ENCODE measurements around the gene HES4.
"Not testable (repeated sequence)": the region's sequence is repeated elsewhere in the genome, so short reads cannot be mapped to it uniquely, and the experiment has no call there.

Gene HES4

GRCh38 chr1:1033009-1033587, 33.2 kb upstream of the HES4 start:
- DNase-seq = no peak

- DNase-seq = no peak
These were observed 32.5 kb upstream of the HES4 start for GRCh38 chr1:1032424-1032823.

- no peak for DNase-seq
These were observed 31.9 kb upstream of the HES4 start for GRCh38 chr1:1031659-1032235.

GRCh38 chr1:1030867-1031658, 31.2 kb upstream of the HES4 start:
- DNase-seq = not testable (repeated sequence)

DNA sequence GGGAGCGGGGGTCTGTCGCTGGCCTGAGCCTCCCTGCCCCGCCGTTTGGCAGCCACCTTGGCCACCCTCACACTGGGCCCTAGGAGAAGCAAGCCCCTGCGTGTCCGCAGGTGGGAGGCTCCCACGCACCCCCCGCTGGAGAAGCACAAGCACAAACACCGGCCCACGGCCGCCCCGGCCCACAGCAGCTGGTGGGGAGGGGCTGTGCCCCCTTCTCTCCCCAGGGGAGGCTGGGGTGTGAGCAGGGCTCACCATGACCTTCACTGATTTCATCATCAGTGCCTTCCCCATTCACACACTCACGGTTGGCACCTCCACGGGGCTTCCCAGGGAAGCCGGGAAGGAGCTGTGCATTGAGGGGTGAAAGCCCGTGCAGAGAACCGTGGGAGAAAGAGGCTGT, 27.9 kb upstream of the HES4 start:
- DNase-seq = no peak

- no peak for DNase-seq
These were observed 26.9 kb upstream of the HES4 start for GRCh38 chr1:1026599-1027413.

- DNase-seq = no peak
These were observed 25.8 kb upstream of the HES4 start for GRCh38 chr1:1025730-1026129.

DNA sequence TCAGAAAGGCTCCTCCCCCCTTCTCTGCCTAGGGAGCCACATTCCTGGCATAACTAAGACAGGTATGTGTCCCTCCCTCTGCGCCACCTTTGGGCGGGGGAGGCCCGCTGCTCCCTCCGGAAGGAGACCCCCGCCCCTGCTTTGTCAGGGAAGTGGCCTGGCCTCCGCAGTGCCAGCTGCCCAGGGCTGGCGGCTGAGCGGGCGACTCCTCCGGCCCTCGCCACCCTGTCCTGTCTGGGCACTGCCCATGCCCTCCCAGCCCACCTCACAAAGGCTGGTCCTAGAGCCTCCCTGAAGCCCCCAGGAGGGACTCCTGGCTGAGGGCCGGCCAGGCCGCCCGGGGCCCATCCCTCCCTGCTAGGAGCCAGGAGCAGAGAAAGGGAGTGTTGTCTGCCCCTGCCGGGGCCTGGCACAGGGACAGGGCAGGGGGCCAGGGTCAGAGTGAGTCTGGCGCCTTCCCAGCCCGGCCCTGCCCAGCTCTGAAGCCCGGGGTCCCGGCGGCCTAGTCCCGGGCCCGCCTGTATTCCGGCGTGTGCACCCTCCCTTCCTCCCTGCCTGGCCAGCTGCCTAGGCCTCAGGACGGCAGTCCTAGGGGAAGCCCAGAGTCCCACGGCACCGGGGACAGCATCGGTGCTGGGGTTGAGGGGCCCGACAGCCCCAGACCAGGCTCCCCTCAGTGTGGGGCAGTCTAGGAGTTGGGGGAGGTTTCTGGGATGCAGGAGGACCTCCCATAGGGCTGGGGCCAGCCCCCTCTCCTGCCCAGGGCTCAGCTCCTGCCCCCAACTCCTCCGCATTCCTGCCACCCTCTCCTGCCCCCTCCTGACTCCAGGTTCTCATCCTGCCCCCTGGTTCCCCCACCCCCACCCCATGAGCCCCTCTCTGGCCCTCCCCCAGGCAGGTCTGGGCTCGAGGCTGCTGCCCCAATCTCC, 25.1 kb upstream of the HES4 start:
- DNase-seq = no peak

DNA sequence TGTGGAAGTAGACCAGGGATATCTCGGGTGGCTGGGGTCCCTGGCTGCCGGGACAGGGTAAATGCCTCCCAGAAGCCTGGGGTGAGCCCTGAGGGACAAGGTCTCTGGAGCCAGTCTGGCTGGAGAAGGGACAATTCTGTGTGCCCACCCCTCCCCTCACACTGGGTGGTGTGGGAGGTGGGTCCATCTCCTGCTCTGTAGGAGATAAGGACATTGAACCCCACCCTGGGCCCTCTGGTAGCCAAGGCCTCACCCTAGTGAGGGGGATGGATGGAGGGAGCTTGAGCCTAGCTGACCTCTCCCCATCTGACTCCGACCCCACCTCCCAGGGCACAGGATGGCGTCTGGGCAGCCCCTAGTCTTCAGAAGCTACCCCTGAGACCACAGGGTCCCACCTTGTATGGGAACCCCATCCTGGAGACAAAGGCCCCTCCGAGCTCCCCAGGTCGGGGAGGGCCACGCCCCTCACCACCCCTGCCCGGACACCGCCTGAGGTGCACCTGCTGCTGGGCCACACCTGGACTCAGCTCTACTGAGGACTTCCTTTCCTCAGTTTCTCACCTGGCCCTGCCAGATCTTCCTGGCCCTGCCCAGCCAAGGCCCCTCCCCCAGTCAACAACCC, 24.4 kb upstream of the HES4 start:
- no peak for DNase-seq

- DNase-seq = no peak
These were observed 23.8 kb upstream of the HES4 start for GRCh38 chr1:1023700-1024099.

- DNase-seq = no peak
These were observed 22.6 kb upstream of the HES4 start for GRCh38 chr1:1022302-1023009.

GRCh38 chr1:1021920-1022259, 22.0 kb upstream of the HES4 start:
- DNase-seq = no peak

GRCh38 chr1:1021010-1021919, 21.4 kb upstream of the HES4 start:
- DNase-seq = peak; percentile 59

DNA sequence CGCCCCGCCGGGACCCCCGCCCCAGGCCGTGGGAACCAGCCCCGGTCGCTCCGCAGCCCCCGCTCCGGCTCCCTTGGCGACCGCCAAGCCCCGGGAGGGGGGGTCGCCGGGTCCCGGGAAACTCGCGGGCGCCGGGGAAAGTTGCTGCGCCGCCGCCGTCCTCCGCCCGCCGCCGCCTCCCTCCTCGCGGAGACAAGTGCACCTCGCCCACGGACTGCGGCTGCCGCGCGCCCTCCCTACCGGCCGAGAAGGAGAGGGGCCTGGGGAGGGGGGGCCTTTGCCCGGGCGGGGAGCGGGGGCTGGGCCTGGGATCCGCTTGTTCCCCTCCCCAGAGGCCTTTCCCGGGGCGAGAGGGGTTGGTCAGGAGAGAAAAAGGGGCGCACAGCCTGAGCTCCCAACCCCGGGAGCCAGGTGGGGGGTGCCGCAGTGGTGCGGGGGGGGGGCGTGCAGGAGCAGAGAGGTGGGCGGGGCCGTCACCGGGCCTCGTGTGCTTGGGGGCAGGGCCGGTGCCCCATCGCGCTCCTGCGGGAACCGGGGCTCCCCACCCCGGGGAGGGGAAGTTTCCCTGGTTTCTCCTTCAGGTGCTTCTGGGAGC, 20.6 kb upstream of the HES4 start:
- DNase-seq = no peak

GRCh38 chr1:1020000-1020404, 20.1 kb upstream of the HES4 start, which contains the start of gene AGRN:
AGRN (plus strand) TSS chr1:1020120; CDS start chr1:1020173, 53 bp downstream.
- no peak for DNase-seq

- DNase-seq = peak; percentile 84
These were observed 19.5 kb upstream of the HES4 start for GRCh38 chr1:1019122-1019999.

- DNase-seq = not testable (repeated sequence)
These were observed 18.4 kb upstream of the HES4 start for GRCh38 chr1:1018321-1018685.
